HEK293 (cell line): ENCODE measurements around the gene NRIP2.

Experiments used
- CTCF ChIA-PET: fragments of 350-600 bp; formaldehyde crosslinking; extraction: SDS; loops from one replicate; lab custom pipeline; 2021; ENCODE audit warnings: antibody characterized with exemption; lab: Yijun Ruan, JAX
- POLR2A ChIA-PET: fragments of 300-600 bp; formaldehyde crosslinking; extraction: SDS; loops from one replicate; lab custom pipeline; 2020; ENCODE audit warnings: antibody characterized with exemption, inconsistent platforms; lab: Yijun Ruan, JAX
- H3K27ac ChIP-seq: fragments of 200-500 bp; sonication (Bioruptor generic); 2 replicates; pipeline ENCODE4 v1.5.1; 2014; ENCODE audit warnings: low read depth, low read length, control low read depth, inconsistent platforms; ENCODE audit errors: extremely low read depth
- H3K36me3 ChIP-seq, 2 experiments: fragments of 200-500 bp in 1 of 2; sonication (Bioruptor generic) in 1 of 2; 1 replicate in 1 of 2; 2 replicates in 1 of 2; pipeline ENCODE4 v1.5.1; 2014 to 2017; ENCODE audit warnings: inconsistent platforms in 2 of 2, low read length in 2 of 2; ENCODE audit not compliant: control insufficient read depth in 2 of 2, insufficient read depth in 1 of 2
- H3K4me1 ChIP-seq: fragments of 200-500 bp; sonication (Bioruptor generic); 2 replicates; pipeline ENCODE4 v1.5.1; 2014; ENCODE audit warnings: mild to moderate bottlenecking, low read length, inconsistent platforms; ENCODE audit not compliant: control insufficient read depth, insufficient read depth
- H3K4me3 ChIP-seq: 2 replicates; pipeline ENCODE4 v1.5.1; 2011; ENCODE audit warnings: low read depth, mild to moderate bottlenecking, control low read depth, low read length, moderate library complexity
- H3K9me3 ChIP-seq: fragments of 200-500 bp; sonication (Bioruptor generic); 2 replicates; pipeline ENCODE4 v1.5.1; 2014; ENCODE audit warnings: low read depth, low read length, inconsistent platforms; ENCODE audit not compliant: control insufficient read depth, insufficient read depth
- MEIS1 ChIP-seq: sonication (generic); formaldehyde crosslinking; IDR thresholded peaks from 2 replicates; pipeline ENCODE4 v1.8.1; 2022; ENCODE audit warnings: missing genetic modification reagents, mild to moderate bottlenecking, borderline replicate concordance
- SALL2 ChIP-seq: fragments of 450-650 bp; formaldehyde crosslinking; IDR thresholded peaks from 2 replicates; pipeline ENCODE4 v1.5.0; 2017; ENCODE audit warnings: missing biosample characterization, mild to moderate bottlenecking, missing genetic modification characterization, borderline replicate concordance
- SP3 ChIP-seq: fragments of 450-650 bp; formaldehyde crosslinking; IDR thresholded peaks from 2 replicates; pipeline ENCODE4 v1.5.1; 2016; ENCODE audit warnings: missing biosample characterization, missing genetic modification characterization
- ZBTB8A ChIP-seq: fragments of 450-650 bp; formaldehyde crosslinking; IDR thresholded peaks from 2 replicates; pipeline ENCODE4 v1.5.1; 2016; ENCODE audit warnings: missing biosample characterization, missing genetic modification characterization
- ZNF114 ChIP-seq: fragments of 450-650 bp; formaldehyde crosslinking; IDR thresholded peaks from 2 replicates; pipeline ENCODE4 v1.5.0; 2017; ENCODE audit warnings: missing biosample characterization, missing genetic modification characterization
- ZNF121 ChIP-seq: fragments of 450-650 bp; formaldehyde crosslinking; IDR thresholded peaks from 2 replicates; pipeline ENCODE4 v1.5.1; 2016; ENCODE audit warnings: missing biosample characterization, missing genetic modification characterization
- ZNF140 ChIP-seq: fragments of 450-650 bp; formaldehyde crosslinking; IDR thresholded peaks from 2 replicates; pipeline ENCODE4 v1.5.1; 2016; ENCODE audit warnings: missing biosample characterization, missing genetic modification characterization
- ZNF350 ChIP-seq: fragments of 450-650 bp; formaldehyde crosslinking; IDR thresholded peaks from 2 replicates; pipeline ENCODE4 v1.5.0; 2017; ENCODE audit warnings: missing biosample characterization, mild to moderate bottlenecking, missing genetic modification characterization
- ZNF404 ChIP-seq: fragments of 450-650 bp; formaldehyde crosslinking; IDR thresholded peaks from 2 replicates; pipeline ENCODE4 v1.5.1; 2017; ENCODE audit warnings: missing biosample characterization, missing genetic modification characterization
- ZNF521 ChIP-seq: fragments of 450-650 bp; formaldehyde crosslinking; IDR thresholded peaks from 2 replicates; pipeline ENCODE4 v1.5.1; 2017; ENCODE audit warnings: missing biosample characterization, mild to moderate bottlenecking, missing genetic modification characterization
- ZNF529 ChIP-seq: fragments of 450-650 bp; formaldehyde crosslinking; IDR thresholded peaks from 2 replicates; pipeline ENCODE4 v1.5.1; 2017; ENCODE audit warnings: missing genetic modification characterization, missing biosample characterization; ENCODE audit not compliant: insufficient replicate concordance
- ZNF629 ChIP-seq: fragments of 450-650 bp; formaldehyde crosslinking; IDR thresholded peaks from 2 replicates; pipeline ENCODE4 v1.5.1; 2017; ENCODE audit warnings: missing biosample characterization, missing genetic modification characterization
- ZNF654 ChIP-seq: fragments of 450-650 bp; formaldehyde crosslinking; IDR thresholded peaks from 2 replicates; pipeline ENCODE4 v1.5.1; 2016; ENCODE audit warnings: low read depth, missing biosample characterization, missing genetic modification characterization
- ZNF747 ChIP-seq: fragments of 450-650 bp; formaldehyde crosslinking; IDR thresholded peaks from 2 replicates; pipeline ENCODE4 v1.5.1; 2016; ENCODE audit warnings: missing biosample characterization, missing genetic modification characterization
- ZNF776 ChIP-seq: fragments of 450-650 bp; formaldehyde crosslinking; IDR thresholded peaks from 2 replicates; pipeline ENCODE4 v1.5.0; 2017; ENCODE audit warnings: missing biosample characterization, missing genetic modification characterization, borderline replicate concordance
- TF ChIP-seq, protein P1 (sequence below): fragments of 450-650 bp; formaldehyde crosslinking; IDR thresholded peaks from 2 replicates; pipeline ENCODE4 v1.5.1; 2016; ENCODE audit warnings: missing biosample characterization, missing genetic modification characterization
- TF ChIP-seq, protein P2 (sequence below): fragments of 450-650 bp; IDR thresholded peaks from 2 replicates; pipeline ENCODE4 v1.5.1; 2018; ENCODE audit warnings: missing biosample characterization, missing genetic modification characterization
- TF ChIP-seq, protein P3 (sequence below): fragments of 450-650 bp; formaldehyde crosslinking; IDR thresholded peaks from 2 replicates; pipeline ENCODE4 v1.5.1; 2016; ENCODE audit warnings: missing biosample characterization, missing genetic modification characterization
- TF ChIP-seq, protein P4 (sequence below): fragments of 450-650 bp; formaldehyde crosslinking; IDR thresholded peaks from 2 replicates; pipeline ENCODE4 v1.5.1; 2016; ENCODE audit warnings: missing biosample characterization, missing genetic modification characterization
- TF ChIP-seq, protein P5 (sequence below): fragments of 450-650 bp; formaldehyde crosslinking; IDR thresholded peaks from 2 replicates; pipeline ENCODE4 v1.5.1; 2017; ENCODE audit warnings: missing biosample characterization, missing genetic modification characterization
- TF ChIP-seq, protein P6 (sequence below): fragments of 450-650 bp; formaldehyde crosslinking; IDR thresholded peaks from 2 replicates; pipeline ENCODE4 v1.5.1; 2017; ENCODE audit warnings: missing biosample characterization, missing genetic modification characterization
- TF ChIP-seq, protein P7 (sequence below): fragments of 450-650 bp; formaldehyde crosslinking; IDR thresholded peaks from 2 replicates; pipeline ENCODE4 v1.5.1; 2016; ENCODE audit warnings: missing biosample characterization, missing genetic modification characterization

NRIP2 gene

DNA sequence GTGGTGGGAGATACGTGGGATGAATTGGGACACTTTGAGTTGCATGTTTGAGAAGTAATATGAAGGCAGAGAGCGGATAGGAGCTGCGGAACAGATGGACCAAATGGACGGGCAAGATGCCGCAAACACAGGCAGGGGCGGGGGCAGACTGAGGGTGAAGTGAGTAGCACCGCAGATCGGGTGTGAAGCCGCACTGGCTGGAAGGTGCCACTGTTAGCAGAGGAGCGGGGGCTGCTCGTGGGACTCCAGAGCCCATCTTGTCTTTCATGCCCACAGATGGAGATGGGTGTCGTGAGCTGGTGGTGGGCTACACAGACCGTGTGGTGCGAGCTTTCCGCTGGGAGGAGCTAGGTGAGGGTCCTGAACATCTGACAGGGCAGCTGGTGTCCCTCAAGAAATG is 15.0 kb downstream of the NRIP2 start:
- H3K4me1 ChIP-seq: no peaks in the 10 kb centered on the region
- H3K4me3 ChIP-seq: no peak overlapping the region
- H3K9me3 ChIP-seq: no peaks in the 10 kb centered on the region
- ChIA-PET CTCF (no interaction called here), POLR2A (interaction anchor here (0.7 kb wide), 1 partner anchor 23 kb away, joined by 7 read pairs; no protein-coding TSS in a partner anchor)
- TF ChIP-seq ZNF776 (tag by site-specific recombination): no peak
- no peak overlapping the region for H3K27ac ChIP-seq
- peaks cover 22 to 77% of the 10 kb centered on the region in 2 experiments for H3K36me3 ChIP-seq

DNA sequence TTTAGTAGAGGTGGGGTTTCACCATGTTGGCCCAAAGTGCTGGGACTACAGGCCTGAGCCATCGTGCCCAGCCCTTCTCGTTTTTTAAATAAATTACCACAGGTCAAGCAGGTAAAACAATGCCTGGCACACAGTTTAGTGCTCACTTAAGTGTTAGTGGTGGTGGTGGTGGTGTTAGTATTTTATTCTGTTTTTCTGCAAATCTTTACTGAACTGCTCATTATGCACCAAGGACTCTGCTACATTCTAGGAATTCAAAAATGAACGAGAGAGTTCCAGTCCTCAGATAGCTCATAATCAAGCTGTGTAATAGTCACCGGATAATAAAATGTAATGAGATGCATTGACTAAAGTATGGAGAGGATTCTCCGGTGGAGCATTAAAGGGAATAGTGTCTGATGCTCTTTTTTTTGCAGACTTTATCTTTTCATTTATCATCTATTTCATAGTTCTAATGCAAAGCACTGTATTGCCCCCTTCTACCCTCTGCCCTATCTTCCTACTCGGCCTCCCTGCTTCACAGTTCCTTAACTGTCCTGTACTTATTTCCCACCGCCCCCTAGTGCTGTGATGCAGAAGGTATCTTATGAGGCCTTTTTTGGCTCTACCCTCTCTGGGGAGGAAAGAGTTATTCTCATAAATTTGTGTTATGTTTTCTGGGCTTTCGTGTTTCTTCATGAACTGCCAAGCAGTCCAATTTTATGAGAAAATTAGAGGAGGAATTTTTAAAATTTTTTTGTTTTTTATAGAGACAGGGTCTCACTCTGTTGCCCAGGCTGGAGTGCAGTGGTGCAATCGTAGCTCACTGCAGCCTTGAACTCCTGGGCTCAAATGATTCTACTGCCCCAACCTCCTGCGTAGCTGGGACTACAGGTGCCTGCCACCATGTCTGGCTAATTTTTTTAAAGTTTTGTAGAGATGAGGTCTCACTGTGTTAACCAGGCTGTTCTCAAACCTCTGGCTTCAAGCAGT is 21.3 kb downstream of the NRIP2 start:
- H3K27ac ChIP-seq: peak overlapping the region; percentile 85
- no peaks in the 10 kb centered on the region for H3K9me3 ChIP-seq
- H3K36me3 ChIP-seq: peaks cover 10 to 23% of the 10 kb centered on the region in 2 experiments; a peak in 2 of 3 replicates
- peaks cover 5% of the 10 kb centered on the region; the same call in 1 of the 2 replicates for H3K4me1 ChIP-seq
- ChIA-PET CTCF (interaction anchor here (0.7 to 1.8 kb wide), 13 partner anchors 9 to 393 kb away, joined by 3 to 6 read pairs (median 3); no protein-coding TSS in a partner anchor), POLR2A (interaction anchor here (0.7 to 2.8 kb wide), 4 partner anchors 9 to 43 kb away, joined by 4 to 11 read pairs (median 6); partner anchors contain the start of genes FKBP4 and TEX52)
- peak overlapping the region; percentile 91 for H3K4me3 ChIP-seq
- TF ChIP-seq, protein P1, sequence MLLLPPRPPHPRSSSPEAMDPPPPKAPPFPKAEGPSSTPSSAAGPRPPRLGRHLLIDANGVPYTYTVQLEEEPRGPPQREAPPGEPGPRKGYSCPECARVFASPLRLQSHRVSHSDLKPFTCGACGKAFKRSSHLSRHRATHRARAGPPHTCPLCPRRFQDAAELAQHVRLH (tag by site-specific recombination): no peak
- TF ChIP-seq, protein P2, sequence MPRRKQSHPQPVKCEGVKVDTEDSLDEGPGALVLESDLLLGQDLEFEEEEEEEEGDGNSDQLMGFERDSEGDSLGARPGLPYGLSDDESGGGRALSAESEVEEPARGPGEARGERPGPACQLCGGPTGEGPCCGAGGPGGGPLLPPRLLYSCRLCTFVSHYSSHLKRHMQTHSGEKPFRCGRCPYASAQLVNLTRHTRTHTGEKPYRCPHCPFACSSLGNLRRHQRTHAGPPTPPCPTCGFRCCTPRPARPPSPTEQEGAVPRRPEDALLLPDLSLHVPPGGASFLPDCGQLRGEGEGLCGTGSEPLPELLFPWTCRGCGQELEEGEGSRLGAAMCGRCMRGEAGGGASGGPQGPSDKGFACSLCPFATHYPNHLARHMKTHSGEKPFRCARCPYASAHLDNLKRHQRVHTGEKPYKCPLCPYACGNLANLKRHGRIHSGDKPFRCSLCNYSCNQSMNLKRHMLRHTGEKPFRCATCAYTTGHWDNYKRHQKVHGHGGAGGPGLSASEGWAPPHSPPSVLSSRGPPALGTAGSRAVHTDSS: no peak
- TF ChIP-seq, protein P3, sequence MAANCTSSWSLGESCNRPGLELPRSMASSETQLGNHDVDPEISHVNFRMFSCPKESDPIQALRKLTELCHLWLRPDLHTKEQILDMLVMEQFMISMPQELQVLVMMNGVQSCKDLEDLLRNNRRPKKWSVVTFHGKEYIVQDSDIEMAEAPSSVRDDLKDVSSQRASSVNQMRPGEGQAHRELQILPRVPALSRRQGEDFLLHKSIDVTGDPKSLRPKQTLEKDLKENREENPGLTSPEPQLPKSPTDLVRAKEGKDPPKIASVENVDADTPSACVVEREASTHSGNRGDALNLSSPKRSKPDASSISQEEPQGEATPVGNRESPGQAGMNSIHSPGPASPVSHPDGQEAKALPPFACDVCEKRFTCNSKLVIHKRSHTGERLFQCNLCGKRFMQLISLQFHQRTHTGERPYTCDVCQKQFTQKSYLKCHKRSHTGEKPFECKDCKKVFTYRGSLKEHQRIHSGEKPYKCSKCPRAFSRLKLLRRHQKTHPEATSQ (tag by site-specific recombination): no peak
- TF ChIP-seq, protein P4, sequence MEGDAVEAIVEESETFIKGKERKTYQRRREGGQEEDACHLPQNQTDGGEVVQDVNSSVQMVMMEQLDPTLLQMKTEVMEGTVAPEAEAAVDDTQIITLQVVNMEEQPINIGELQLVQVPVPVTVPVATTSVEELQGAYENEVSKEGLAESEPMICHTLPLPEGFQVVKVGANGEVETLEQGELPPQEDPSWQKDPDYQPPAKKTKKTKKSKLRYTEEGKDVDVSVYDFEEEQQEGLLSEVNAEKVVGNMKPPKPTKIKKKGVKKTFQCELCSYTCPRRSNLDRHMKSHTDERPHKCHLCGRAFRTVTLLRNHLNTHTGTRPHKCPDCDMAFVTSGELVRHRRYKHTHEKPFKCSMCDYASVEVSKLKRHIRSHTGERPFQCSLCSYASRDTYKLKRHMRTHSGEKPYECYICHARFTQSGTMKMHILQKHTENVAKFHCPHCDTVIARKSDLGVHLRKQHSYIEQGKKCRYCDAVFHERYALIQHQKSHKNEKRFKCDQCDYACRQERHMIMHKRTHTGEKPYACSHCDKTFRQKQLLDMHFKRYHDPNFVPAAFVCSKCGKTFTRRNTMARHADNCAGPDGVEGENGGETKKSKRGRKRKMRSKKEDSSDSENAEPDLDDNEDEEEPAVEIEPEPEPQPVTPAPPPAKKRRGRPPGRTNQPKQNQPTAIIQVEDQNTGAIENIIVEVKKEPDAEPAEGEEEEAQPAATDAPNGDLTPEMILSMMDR (tag by site-specific recombination): peak; percentile 67; the same call in 1 of the 2 replicates
- TF ChIP-seq ZNF654 (tag by site-specific recombination) (peak; percentile 62), ZNF404 (no peak), ZNF121 (peak; percentile 93), ZNF114 (tag by site-specific recombination) (no peak), MEIS1 (CRISPR knock-in tag) (no peak), SALL2 (no peak), ZNF529 (tag by site-specific recombination) (no peak), ZNF521 (no peak), SP3 (tag by site-specific recombination) (no peak), ZNF629 (tag by site-specific recombination) (no peak), ZBTB8A (tag by site-specific recombination) (0 out of 2 replicates have a peak, but pooled peaks have one; percentile 9), ZNF140 (no peak), ZNF747 (tag by site-specific recombination) (no peak), ZNF350 (tag by site-specific recombination) (no peak)
- TF ChIP-seq, protein P5, sequence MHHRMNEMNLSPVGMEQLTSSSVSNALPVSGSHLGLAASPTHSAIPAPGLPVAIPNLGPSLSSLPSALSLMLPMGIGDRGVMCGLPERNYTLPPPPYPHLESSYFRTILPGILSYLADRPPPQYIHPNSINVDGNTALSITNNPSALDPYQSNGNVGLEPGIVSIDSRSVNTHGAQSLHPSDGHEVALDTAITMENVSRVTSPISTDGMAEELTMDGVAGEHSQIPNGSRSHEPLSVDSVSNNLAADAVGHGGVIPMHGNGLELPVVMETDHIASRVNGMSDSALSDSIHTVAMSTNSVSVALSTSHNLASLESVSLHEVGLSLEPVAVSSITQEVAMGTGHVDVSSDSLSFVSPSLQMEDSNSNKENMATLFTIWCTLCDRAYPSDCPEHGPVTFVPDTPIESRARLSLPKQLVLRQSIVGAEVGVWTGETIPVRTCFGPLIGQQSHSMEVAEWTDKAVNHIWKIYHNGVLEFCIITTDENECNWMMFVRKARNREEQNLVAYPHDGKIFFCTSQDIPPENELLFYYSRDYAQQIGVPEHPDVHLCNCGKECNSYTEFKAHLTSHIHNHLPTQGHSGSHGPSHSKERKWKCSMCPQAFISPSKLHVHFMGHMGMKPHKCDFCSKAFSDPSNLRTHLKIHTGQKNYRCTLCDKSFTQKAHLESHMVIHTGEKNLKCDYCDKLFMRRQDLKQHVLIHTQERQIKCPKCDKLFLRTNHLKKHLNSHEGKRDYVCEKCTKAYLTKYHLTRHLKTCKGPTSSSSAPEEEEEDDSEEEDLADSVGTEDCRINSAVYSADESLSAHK (tag by site-specific recombination): no peak
- TF ChIP-seq, protein P6, sequence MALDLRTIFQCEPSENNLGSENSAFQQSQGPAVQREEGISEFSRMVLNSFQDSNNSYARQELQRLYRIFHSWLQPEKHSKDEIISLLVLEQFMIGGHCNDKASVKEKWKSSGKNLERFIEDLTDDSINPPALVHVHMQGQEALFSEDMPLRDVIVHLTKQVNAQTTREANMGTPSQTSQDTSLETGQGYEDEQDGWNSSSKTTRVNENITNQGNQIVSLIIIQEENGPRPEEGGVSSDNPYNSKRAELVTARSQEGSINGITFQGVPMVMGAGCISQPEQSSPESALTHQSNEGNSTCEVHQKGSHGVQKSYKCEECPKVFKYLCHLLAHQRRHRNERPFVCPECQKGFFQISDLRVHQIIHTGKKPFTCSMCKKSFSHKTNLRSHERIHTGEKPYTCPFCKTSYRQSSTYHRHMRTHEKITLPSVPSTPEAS (tag by site-specific recombination): no peak
- TF ChIP-seq, protein P7, sequence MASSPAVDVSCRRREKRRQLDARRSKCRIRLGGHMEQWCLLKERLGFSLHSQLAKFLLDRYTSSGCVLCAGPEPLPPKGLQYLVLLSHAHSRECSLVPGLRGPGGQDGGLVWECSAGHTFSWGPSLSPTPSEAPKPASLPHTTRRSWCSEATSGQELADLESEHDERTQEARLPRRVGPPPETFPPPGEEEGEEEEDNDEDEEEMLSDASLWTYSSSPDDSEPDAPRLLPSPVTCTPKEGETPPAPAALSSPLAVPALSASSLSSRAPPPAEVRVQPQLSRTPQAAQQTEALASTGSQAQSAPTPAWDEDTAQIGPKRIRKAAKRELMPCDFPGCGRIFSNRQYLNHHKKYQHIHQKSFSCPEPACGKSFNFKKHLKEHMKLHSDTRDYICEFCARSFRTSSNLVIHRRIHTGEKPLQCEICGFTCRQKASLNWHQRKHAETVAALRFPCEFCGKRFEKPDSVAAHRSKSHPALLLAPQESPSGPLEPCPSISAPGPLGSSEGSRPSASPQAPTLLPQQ: no peak
